Fibroblast of gingiva (primary cell): ENCODE data around the gene CASZ1.

Source experiments
- DNase-seq: peaks from one replicate; pipeline ENCODE4 v3.0.0-alpha.2; 2011; ENCODE audit warnings: low read depth

The CASZ1 gene

DNA sequence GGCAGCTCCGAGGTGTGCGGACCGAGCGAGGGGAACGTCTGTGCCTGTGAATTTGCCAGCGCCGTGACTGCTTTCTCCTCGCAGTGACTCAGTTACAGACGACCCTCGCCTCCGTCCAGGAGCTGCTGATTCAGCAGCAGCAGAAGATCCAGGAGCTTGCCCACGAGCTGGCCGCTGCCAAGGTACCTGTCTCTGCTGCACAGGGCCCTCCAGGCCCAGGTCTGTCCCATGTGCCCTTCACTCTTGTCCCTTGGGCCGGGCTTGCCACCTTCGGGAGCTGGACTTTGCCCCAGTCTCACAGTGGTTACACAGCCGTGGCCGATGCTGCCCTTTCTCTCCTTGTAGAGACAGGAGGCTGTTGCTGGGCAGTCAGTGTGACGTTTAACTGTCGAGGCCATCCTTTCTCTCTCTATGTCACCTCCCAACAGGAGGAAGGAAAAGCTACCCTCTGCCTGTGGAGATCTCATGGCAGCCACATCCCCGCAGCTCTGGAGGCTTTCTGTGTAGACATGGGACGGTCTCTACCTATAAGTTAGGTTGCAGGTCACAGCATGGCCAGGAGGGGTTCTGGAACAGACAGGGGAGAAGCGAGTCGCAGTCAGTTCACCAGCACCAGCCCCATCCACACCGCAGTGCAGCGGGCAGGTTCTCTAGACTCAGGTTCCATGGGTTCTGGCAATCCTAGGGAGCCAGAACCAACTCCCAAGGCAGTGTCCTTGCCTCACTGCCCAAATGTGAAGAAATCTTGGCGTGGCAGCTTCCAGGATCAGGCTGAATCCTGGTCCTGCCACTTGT, 172.0 kb downstream of the CASZ1 start:
- no peak for DNase-seq

DNA sequence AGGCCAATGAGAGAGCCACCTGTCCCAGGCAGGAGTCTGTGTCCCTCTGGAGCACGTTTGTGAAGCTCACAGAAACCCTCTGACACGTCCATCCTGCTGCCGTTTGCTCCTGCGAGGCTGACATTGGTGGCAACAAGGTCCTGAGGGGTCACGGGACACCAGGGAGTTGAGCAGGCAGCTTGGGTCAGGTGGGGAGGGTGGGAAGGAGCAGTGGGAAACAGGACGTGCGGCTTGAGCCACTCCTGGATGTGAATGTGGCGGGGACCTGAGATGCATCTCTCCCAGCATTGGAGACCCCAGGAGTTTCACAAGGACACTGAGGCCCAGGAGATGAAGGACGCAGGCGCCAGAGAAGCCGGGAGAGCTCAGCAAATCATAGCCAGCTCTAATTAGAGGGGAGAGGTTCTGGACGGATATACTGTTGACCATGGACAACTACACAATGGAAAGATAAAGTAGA, 172.7 kb downstream of the CASZ1 start:
- DNase-seq: no peak

DNA sequence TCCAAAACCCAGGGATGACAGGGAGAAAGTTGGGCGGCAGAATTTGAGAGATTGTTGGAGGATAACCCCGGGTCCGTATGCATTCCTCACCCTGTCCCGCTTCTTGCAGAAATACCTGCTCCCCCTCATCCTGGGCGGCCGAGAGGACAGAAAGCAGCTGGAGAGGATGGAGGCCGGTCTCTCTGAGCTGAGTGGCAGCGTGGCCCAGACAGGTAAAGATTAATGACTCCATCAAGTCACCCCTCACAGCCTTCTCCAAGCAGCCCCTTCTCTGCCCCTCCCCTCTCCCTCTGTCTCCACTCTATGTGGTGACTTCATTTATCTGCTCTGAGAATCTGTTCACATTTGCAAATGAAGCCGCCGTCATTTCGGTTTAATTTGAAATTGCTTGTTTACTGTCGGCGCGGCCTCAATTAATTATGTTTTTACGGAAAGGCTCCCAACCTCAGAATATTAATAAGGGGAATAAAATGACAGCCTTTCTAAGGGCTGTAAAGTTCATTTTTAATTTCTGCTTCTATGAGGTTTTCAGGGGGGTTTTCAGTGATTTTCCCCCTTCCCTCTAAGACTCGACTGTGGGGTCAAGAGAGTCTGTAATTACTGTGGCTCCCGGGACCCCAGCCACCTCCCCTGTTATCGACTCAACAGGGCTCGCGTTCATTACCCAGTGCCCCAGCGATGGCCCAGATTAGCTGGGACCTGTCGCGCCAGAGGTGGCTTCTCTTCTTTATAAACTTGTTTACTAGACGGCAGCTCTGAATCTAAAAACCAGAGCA, 173.3 kb downstream of the CASZ1 start:
- DNase-seq: no peak

DNA sequence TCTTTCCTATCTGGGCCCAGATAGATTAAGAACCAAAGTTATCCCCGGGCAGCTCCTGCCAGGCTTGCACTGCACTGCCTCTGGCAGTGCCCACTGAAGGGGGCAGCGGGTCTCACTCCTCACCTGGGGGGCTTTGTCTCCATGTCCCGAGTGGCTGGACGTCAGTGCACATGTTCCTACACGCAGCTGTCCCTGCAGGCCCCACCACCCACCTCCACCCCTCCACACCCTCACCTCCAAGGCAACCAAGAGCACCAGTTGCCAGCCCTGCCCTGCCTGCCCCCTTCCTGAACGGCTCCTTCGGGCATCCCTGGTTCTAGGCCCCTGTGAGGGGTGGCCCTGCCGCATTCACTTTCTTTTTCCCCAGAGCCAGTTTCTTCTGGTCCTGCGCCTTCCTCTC, 174.5 kb downstream of the CASZ1 start:
- DNase-seq: no peak

DNA sequence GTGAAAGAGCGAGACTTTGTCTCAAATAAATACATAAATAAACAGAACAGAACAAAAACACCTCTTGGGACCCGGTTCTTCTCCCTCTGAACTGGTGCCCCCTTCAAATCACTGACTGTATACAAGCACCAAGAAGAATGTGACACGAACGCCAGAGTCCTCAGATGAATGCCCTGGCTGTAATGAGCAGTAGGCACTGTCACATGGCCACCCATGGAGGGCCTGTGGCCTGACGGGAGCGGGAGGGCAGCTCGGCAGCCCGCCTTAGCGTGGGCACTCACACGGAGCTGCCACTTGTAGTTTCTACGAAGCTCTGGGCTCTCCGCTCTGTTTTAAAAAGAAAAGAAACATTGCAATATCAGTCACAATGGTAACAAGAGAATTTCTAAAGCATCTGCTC, 175.7 kb downstream of the CASZ1 start:
- no peak for DNase-seq

DNA sequence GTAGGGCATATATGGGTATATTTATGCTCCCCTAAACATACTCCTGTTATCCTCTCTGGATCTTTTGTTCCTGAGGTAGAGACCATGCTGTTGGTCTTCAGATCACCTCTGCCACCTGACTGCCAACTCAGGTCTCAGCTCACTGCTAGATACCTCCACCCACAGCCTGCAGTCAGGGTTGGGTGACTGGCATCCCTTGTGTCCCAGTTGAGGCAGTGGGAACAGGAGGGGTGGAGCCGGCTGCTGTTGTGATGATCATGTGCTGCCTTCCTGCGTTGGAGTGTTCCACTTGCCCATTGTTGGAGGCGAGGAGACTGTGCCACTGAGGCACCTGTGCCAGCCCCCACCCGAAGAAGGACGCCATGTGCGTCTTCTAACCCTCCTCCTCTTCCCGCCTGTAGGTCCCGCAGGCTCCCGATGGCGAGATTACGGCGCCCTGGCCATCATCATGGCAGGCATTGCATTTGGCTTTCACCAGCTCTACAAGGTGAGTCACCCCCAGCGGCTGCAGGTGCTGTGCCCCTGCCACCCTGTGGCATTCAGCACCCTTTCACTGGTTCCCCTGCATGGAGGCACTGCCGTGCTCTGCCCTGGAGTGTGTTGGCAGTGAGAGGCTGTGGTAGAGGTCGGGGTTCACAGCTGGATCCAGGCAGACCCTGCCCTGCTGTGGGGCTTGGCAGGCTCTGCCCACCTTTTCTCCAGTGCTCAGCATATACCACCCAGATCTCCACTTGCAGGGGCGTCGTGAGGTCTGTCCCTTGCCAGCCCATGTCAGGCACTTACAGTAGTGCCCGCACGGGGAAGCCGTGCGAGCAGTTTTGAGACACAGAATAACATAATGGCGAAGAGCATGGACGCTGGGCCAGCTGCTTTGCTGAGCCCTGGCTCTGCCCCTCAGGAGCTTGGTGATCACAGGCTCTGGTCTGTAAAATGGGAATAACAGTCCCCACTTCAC, 178.2 kb downstream of the CASZ1 start:
- DNase-seq: no peak

DNA sequence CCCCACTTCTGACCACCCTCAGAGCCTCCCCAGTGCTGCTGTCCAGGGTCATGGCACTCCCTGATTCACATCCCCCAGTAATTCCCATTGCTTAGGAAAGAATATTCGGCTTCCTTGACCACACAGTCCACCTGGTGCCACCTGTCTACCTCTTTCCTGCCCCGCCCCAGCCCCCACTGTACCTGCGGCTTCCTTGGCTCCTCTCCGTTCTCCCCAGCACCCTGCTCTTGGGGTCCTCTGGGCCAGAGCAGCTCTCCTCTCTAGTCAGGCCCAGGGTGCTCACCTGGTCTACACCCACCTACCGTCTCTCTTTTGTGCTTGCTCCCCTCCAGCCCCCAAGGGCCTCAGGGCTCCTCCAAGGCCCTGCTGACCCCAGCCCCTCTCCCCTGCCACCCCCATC, 179.1 kb downstream of the CASZ1 start:
- no peak for DNase-seq

DNA sequence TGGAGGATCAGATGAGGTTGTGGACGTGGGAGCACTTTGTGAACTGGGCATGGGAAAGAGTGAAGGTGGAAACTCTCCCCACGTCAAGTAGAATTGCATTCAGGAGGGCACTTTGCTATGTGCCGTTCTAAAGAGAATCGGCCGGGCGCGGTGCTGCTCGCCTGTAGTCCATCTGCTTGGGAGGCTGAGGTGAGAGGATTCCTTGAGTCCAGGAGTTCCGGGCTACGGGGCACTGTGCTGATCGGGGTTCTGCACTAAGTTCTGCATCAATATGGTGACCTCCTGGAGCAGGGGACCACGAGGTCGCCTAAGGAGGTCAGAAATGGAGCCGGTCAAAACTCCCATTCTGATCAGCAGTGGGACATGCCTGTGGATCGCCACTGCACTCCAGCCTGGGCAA, 179.8 kb downstream of the CASZ1 start:
- DNase-seq: no peak

DNA sequence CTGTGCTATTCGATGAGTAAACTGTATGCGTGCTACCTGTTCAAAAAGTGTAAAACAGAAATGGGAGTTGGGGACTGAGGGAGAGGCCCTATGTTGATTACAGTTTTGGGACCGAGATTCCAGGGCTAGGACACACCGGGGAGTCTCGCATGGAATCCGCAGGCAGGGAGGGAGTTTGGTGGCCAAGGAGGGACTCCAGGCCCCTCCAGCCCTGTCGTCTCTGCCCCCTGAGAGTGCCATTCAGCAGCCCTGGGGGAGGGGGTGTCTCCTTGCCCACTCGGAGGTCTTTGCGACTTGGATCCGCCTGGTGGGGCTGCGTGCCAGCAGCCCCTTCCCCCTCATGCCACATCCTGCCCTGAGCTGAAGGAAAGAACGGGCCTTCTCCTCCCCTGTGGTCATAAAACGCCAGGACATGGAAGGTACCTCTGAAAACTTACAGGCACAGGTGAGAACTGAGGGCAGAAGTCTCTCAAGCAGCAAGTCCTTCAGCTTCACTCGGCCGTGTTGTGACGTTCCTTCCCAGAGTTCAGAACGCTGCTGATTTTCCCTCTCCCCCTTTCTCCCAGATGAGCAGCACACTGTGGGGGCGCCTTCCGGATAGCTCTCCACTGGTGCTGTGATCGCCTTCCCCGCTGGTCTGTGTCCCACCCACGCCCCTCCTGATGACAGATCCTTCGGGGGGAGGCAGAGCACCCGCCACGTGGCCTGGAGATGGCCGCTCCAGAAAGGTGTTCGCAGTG, 180.3 kb downstream of the CASZ1 start:
- DNase-seq: no peak

DNA sequence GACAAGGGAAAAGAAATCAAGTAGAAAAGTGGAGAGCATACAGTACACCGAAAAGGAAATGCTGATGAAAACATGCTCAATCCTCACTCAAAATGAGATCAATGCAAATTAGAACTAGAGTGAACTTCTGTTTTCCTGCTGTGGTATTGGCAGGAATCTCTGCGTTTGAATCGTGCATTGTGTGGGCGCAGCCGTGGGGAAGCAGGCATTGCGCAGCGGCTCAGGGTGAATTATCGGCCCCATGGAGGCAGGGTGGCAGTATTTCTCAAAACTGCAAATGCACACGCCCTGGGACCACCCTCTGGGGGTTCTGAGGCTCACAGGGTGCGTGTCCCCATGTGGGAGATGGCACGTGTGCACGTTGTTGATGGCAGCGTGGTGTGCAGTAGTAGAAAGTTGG, 181.1 kb downstream of the CASZ1 start:
- DNase-seq: no peak

DNA sequence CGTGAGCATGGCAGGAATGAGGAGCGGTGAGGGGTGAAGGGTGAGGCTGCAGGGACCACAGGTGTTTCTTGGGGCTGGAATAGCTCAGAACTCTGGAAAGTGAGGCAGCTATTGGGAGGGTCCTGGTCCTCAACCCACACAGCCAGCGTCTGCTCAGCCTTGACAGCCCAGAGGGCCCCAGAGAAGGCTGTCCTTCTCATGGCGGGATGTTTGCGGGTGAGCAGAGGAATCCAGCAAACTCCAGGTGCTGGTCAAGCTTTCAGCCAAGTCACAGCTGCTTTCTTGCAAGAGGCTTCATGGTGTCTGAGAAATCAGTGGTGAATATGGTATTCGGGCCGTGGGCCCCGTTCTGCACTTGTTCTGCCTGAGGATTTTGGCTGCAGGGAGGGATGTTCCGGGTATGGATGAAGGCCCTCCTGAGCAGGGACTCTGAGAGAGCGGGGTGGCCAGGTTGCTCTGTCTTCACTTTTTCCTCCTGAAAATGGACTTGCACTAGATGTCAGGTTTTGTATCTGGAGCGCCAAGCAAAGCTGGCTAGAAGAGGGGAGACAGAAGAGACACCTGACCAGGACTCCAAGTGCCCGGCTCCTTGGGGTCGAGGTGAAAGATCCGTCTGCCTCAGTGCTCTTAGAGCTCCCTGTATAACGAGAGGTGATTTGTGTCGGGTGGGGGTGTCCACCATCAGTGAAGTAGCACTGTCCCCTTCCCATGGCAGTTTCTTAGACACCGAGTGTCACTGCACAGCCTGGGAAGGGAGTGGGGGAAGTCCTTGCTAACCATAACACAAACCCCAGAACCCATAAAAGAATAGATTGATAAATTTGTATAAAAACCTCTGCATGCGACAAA, 181.8 kb downstream of the CASZ1 start:
- DNase-seq: no peak

DNA sequence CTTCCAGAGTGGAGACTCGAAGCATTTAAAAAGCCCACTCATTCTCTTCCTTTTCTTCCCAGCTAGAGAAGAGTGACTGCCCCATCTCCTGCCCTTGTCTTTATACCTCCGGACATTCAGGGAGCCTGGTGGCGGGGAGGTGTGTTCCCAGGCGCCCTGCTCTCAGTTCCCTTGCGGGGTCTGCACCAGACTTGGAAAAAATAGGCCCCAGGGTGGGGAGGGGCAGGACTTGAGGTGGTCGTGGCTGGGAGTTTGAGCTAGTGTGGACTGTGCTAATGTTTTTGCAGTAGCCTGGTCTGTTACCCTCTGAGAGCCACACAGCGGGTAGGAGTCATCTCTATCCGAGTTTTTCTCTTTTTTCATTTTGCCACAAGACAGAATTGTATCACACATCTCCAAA, 182.6 kb downstream of the CASZ1 start:
- DNase-seq: no peak

DNA sequence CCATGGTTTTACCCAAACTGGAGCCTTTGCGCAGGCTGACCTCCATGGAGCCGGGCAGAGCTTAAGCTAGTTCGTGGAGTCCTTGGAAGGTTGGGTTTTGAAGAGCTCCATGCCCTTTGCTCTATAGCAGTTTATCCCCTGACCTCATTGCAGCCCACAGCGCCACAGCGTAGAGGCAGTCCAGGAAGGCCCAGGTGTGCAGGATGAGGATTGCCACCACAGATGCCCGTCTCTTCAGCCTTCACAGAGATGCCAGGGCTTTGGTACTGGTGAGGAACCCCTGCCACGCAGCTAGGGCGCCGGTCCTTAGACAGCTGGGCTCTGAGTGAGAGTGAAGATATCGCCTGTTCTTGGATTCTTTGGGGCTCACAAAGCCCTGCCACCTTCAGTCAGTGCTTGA, 183.1 kb downstream of the CASZ1 start:
- DNase-seq: no peak

DNA sequence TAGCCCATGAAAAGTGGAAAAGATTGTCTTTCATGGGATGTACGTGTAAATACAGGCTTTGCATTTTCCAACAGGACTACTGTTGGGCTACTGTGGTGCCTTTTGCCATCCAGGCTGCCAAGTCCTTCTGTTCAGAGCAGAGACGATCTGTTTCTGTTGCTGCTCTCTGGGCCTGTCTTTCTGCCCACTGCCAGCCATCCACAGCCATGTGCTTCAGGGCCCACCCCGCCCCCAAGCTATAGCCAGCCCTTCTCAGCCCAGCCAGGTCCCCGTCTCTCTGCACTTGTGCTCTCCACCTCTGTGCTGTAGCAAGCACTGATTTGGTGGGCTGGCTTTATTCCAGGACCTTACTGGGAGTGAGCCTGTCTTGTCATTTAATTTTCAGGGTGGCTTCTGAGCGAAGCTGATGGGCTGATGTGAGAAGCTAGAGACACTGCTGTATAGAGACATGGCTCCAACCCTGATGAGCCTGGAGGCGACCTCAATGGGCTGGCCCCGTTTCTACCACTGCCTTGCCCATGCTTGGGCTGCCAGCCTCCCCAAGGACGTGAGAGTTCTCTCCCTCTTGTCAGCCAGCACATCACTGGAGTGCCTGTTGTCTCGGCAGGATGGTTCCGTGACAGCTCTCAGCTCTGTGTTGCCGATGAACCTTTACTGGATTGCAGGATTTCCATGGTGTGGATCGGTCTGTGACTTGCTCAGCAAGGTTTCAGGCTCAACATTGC, 183.8 kb downstream of the CASZ1 start:
- DNase-seq: no peak

DNA sequence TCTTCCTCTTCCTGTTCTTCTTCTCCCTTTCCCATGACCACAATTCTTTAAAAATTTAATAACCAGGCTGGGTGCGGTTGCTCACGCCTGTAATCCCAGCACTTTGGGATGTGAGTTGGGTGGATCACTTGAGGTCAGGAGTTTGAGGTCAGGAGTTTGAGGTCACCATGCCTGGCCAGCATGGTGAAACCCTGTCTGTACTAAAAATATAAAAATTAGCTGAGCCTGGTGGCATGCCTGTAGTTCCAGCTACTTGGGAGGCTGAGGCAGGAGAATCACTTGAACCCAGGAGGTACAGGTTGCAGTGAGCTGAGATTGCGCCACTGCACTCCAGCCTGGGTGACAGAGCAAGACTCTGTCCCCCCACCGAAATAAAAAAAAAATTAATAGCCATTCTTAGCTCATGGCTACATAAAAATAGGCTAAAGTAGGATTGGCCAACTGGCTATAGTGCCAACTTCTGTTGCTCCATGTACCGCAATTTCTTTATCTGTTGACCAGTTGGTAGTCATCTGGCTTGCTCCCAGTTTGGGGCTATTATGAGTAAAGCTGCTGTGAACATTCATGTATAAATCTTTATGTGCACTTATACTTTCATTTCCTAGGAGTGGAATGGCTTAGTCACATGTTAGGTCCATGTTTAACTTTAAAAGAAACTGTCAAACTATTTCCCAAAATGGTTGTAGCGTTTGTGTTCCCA, 185.4 kb downstream of the CASZ1 start:
- DNase-seq: no peak

DNA sequence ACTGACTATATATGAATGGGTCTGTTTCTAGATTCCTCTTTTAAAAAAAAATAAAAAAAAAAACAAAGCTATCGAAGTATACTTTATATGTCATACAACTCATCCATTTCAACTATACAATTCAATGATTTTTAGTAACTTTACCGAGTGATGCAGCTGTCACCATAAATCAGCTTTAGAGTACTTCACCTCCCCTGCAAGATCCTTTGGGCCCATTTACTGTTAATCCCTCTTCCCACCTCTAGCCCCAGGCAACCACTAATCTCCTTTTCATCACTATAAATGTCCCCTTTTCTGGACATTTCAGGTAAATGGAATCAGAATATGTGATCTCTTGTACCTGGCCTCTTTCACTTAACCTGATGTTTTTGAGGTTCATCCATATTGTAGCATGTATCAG, 187.8 kb downstream of the CASZ1 start:
- no peak for DNase-seq

DNA sequence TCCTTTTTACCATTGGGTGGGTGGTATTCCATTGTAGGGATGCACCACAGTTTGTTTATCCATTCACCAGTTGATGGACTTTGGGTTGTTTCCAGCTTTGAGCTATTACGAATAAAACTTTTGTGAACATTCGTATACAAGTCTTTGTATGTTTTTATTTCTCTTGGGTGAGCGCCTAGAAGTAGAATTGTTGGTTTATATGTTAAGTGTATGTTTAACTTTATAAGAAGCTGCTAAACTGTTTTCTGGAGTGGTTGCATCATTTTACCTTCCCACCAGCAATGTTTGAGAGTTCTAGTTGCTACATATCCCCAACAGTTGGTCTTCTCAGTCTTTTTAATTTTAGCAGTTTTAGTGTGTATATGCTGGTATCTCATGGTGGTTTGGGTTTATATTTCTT, 189.2 kb downstream of the CASZ1 start:
- no peak for DNase-seq

DNA sequence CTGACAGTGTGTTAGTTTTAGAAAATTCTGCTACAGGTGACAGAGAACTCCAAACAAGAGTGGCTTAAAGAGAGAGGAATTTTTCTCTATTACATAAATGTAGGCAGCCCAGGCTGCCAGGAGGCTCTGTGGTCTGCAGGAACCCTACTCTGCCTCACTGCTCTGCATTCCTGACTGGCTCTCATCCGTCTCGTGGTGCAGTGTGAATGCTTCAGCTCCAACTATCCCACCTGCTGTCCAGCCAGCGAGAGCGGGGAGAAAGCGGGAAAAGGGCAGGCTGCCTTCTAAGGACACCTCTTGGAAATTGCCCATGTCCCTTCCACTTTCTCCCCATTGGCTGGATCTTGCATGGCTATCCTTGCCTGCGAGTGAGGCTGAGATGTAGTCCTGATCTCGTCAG, 190.4 kb downstream of the CASZ1 start:
- no peak for DNase-seq

DNA sequence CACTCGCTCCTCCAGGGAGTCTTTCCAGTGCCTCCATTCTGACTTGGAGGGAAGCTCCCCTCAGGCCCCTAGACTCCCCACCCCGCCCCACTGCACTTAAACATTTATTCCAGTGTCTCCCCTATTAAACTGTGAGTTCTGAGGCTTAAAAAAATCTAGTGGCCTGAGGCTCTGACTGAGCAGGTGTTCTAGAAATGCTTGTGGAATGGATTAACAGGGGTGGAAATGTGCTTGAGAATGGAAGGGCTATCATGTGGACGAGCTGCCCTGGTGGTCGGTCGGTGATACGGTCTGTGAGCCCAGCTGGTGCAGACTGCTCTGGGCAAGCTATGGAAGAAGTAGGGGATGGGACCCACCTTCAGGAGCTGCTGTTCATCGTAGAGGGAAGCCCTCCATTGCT, 191.5 kb downstream of the CASZ1 start:
- DNase-seq: no peak
